Suprapubic skin (tissue), 4 donors: ENCODE results near the gene MFAP5.

Experiments
- EP300 ChIP-seq: sonication (generic); formaldehyde crosslinking; IDR thresholded peaks from one replicate; pipeline ENCODE4 v1.6.1; 2017; ENCODE audit warnings: antibody characterized with exemption
- POLR2A ChIP-seq, 2 donors: fragments of 450-650 bp; IDR thresholded peaks; one replicate each; pipeline ENCODE4 v1.6.1; 2017; ENCODE audit warnings: antibody characterized with exemption in 2 of 2, mild to moderate bottlenecking in 2 of 2, moderate library complexity in 2 of 2
- POLR2AphosphoS5 ChIP-seq, 3 donors: sonication (generic); formaldehyde crosslinking; IDR thresholded peaks; one replicate each; pipeline ENCODE4 v1.6.1; 2017; ENCODE audit warnings: antibody characterized with exemption in 3 of 3
- TF ChIP-seq, protein P1 (sequence below), 2 donors: fragments of 200-600 bp in 1 of 2; fragments of 450-650 bp in 1 of 2; sonication (generic) in 1 of 2; IDR thresholded peaks; one replicate each; pipeline ENCODE4 v1.5.1; 2016 to 2019; ENCODE audit warnings: antibody characterized with exemption in 2 of 2, mild to moderate bottlenecking in 1 of 2, moderate library complexity in 1 of 2

DNA sequence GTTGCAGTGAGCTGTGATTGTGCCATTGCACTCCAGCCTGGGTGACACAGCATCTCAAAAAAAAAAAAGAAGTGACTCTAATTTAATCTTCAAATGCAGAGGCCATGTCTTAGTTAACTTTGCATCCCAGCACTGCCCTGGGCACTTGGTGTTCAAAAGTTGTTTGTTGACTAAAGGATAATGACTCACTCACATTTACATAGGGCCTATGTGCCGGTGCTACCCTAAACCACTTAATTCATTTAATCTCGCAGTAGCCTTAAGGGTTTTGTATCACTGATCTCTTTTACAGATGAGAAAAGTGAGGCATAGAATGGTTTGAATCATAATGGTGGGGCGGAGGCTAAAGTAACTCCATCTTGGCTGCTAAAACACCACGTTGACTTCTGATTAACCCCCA is 23.7 kb downstream of the MFAP5 start:
- TF ChIP-seq, protein P1, sequence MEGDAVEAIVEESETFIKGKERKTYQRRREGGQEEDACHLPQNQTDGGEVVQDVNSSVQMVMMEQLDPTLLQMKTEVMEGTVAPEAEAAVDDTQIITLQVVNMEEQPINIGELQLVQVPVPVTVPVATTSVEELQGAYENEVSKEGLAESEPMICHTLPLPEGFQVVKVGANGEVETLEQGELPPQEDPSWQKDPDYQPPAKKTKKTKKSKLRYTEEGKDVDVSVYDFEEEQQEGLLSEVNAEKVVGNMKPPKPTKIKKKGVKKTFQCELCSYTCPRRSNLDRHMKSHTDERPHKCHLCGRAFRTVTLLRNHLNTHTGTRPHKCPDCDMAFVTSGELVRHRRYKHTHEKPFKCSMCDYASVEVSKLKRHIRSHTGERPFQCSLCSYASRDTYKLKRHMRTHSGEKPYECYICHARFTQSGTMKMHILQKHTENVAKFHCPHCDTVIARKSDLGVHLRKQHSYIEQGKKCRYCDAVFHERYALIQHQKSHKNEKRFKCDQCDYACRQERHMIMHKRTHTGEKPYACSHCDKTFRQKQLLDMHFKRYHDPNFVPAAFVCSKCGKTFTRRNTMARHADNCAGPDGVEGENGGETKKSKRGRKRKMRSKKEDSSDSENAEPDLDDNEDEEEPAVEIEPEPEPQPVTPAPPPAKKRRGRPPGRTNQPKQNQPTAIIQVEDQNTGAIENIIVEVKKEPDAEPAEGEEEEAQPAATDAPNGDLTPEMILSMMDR (IDR thresholded peaks at IDR 0.05), result no peak
- TF ChIP-seq EP300, result no peak
- no peak for TF ChIP-seq POLR2A (IDR thresholded peaks at IDR 0.05)
- TF ChIP-seq POLR2AphosphoS5 (IDR thresholded peaks at IDR 0.05), result no peak
